SU-DHL-6 (cell line): ENCODE results near the gene AGXT.

Source experiments
- EZH2phosphoT487 ChIP-seq: fragments of 200-600 bp; sonication (generic), shearing (Covaris generic); conservative IDR thresholded peaks from 2 replicates; pipeline ENCODE4 v1.6.1; 2018; ENCODE audit warnings: mild to moderate bottlenecking, antibody characterized with exemption, low read length, moderate library complexity, mixed read lengths
- TF ChIP-seq, protein P1 (sequence below): fragments of 200-600 bp; sonication (generic); IDR thresholded peaks from one replicate; pipeline ENCODE4 v1.5.1; 2017; ENCODE audit warnings: antibody characterized with exemption, mild to moderate bottlenecking, low read length, moderate library complexity; ENCODE audit not compliant: insufficient read depth, poor library complexity, severe bottlenecking

DNA sequence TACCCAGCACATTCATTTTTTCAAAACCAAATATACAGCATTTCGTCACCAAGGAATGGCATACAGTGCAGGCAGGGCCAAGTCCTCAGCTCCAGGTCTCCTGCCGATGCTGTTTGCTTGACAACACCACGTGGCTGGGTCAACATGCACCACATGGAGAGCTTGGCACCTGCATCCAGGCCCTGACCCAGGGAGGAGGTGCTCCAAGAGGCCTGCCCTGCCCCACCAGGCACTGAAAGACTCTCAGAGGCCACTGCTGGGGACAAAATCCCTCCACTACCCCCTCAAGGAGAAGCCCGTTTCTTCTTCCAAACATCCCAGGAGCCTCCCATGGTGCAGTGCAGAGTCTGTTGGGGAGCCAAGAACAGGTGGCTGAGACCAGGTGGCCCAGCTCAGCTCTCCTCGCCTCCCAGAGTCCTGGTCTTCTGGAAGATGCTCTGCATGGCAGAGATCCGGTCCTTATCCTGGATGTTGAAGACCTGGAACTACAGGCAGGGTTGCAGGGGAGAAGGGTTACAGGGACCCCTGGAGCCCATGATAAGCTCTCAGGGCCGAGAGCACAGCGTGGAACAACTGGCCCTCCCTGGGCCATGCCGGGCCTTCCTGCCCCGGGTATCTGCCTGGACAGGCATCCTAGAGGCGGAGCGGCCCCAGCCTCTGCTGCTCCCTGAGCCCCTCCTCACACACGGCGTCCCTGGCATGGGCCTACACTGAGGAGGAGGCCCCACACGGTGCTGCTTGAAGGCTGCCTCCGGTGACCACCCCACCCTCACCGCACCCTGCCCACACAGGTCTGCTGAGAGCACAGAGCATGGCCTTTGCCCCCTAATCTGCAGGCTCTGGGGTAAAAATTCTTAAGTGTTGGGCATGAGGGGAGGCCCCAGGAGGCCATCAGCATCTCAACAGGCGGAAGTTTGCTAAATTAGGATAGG, 18.3 kb downstream of the AGXT start:
- TF ChIP-seq, protein P1, sequence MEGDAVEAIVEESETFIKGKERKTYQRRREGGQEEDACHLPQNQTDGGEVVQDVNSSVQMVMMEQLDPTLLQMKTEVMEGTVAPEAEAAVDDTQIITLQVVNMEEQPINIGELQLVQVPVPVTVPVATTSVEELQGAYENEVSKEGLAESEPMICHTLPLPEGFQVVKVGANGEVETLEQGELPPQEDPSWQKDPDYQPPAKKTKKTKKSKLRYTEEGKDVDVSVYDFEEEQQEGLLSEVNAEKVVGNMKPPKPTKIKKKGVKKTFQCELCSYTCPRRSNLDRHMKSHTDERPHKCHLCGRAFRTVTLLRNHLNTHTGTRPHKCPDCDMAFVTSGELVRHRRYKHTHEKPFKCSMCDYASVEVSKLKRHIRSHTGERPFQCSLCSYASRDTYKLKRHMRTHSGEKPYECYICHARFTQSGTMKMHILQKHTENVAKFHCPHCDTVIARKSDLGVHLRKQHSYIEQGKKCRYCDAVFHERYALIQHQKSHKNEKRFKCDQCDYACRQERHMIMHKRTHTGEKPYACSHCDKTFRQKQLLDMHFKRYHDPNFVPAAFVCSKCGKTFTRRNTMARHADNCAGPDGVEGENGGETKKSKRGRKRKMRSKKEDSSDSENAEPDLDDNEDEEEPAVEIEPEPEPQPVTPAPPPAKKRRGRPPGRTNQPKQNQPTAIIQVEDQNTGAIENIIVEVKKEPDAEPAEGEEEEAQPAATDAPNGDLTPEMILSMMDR: no peak
- TF ChIP-seq EZH2phosphoT487: no peak
